HPDE6-E6E7 (cell line): ENCODE measurements around the gene CDC42SE2.
"Not testable (repeated sequence)": the region's sequence is repeated elsewhere in the genome, so short reads cannot be mapped to it uniquely, and the experiment has no call there.

Experiments
- DNase-seq: peaks from one replicate; pipeline ENCODE4 v3.0.0; 2011; ENCODE audit warnings: missing footprints; ENCODE audit errors: extremely low spot score

Gene CDC42SE2

GRCh38 chr5:131318455-131318854 lies 54.6 kb downstream of the CDC42SE2 start:
- DNase-seq: no peak

GRCh38 chr5:131321066-131321465 lies 57.2 kb downstream of the CDC42SE2 start:
- DNase-seq: no peak

- DNase-seq: no peak
Observed at GRCh38 chr5:131322926-131323325, 59.1 kb downstream of the CDC42SE2 start.

DNA sequence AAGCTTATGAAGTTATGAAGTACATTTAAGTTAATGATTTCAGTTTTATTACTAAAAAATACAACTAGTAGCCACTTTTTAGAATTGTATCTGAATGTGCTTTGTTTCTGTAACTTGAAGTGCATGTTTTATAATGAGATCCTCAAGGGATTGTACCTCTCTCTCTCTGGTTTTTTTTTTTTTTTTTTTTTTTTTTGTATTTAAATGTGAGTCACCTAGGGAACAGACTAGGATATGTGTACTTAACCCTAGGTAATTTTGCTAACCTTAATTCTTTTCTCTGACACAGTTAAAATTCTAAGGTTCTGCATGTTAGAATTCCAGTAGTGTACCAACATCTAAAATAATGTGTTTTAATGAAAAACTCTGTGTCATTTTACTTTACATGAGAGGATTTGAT lies 59.5 kb downstream of the CDC42SE2 start:
- DNase-seq: peak; percentile 20

DNA sequence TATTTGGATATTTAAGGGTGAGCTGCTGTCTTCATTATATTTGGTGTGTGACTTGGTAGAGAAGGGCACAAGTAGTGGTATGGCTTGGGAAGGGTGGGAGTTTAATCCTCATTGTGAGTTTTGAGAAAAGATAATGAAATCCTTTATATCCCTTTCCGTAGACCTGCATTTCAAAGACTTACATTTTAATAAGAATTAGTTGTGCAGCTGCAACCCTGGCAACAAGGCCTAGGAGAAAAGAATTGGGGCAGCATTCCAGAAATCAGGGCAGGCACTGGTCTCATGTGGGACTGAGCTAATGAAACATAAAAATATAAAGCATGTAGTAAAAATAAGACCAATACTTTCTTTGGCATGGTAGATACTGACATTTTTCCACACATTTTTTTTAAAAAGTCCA lies 60.5 kb downstream of the CDC42SE2 start:
- no peak for DNase-seq

DNA sequence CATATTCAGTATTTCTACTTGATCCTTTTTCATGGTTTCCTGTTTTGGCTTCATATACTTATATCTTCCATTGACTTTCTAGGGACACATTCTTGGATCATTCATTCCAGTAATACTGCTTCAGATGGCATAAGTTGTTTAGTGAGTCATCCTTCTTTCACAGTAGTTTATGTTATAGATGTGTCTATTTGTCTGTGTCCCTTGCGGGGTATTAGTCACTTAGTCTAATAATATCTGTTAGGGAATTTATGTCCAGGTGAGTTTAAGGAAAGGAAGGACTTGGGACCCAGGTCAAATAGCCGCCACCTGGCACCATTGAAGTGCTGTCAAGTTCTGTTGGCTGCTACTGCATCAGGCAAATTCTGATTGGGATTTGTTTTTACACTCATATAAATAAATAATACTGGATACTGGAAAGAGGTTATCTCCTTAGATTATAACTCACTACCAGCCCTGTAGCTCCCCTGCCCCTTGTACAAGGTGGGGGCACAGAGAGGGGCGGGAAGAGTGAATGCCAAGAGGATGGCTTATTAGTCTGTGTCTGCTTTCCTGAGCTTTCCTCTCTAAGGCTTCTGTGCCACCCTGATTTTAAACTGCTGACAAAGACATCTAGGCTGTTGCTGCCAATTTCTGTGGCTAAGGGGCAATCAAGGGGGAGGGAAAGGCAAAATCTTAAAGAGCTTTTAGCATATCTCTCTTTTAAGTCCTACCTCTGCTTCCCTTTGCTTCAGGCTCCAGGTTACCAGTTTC lies 64.9 kb downstream of the CDC42SE2 start:
- DNase-seq: peak; percentile 62

GRCh38 chr5:131329286-131329560 lies 65.4 kb downstream of the CDC42SE2 start:
- DNase-seq: no peak

- no peak for DNase-seq
Observed at GRCh38 chr5:131330031-131330430, 66.2 kb downstream of the CDC42SE2 start.

DNA sequence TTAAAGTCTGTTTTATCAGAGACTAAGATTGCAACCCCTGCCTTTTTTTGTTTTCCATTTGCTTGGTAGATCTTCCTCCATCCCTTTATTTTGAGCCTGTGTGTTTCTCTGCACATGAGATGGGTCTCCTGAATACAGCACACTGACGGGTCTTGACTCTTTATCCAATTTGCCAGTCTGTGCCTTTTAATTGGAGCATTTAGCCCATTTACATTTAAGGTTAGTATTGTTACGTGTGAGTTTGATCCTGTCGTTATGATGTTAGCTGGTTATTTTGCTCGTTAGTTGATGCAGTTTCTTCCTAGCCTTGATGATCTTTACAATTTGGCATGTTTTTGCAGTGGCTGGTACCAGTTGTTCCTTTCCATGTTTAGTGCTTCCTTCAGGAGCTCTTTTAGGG lies 71.9 kb downstream of the CDC42SE2 start:
- DNase-seq: not testable (repeated sequence)

DNA sequence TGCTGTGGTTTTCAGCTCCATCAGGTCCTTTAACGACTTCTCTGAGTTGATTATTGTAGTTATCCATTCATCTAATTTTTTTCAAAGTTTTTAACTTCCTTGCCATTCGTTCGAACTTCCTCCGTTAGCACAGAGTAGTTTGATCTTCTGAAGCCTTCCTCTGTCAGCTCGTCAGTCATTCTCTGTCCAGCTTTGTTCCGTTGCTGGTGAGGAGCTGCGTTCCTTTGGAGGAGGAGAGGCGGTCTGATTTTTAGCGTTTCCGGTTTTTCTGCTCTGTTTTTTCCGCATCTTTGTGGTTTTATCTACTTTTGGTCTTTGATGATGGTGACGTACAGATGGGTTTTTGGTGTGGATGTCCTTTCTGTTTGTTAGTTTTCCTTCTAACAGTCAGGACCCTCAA lies 72.9 kb downstream of the CDC42SE2 start:
- not testable (repeated sequence) for DNase-seq

DNA sequence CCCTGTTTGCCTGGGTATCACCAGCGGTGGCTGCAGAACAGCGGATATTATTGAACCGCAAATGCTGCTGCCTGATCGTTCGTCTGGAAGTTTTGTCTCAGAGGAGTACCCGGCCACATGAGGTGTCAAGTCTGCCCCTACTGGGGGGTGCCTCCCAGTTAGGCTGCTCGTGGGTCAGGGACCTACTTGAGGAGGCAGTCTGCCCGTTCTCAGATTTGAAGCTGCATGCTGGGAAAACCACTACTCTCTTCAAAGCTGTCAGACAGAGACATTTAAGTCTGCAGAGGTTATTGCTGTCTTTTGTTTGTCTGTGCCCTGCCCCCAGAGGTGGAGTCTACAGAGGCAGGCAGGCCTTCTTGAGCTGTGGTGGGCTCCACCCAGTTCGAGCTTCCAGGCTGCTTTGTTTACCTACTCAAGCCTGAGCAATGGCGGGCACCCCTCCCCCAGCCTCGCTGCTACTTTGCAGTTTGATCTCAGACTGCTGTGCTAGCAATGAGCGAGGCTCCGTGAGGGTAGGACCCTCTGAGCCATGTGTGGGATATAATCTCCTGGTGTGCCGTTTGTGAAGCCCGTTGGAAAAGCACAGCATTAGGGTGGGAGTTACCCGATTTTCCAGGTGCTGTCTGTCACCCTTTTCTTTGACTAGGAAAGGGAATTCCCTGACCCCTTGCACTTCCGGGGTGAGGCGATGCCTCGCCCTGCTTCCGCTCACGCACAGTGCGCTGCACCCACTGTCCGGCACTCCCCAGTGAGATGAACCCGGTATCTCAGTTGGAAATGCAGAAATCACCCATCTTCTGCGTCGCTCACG lies 73.6 kb downstream of the CDC42SE2 start:
- not testable (repeated sequence) for DNase-seq

DNA sequence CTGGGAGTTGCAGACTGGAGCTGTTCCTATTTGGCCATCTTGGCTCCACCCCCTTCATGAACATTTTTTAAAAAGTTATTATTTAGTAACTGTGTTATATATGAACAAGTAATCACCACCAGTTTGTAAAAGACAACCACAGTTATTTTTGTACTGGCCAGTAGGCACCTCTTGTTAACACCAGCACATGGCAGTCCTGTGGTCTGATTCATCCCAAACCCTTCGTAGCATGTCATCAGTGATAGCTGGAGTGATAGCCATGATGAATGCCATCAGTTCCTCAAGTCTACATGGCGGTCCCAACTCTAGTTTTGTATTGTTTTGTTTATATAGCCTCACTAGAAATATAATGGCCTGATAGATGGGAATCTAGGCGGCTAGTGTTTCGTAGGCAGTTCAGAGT lies 74.2 kb downstream of the CDC42SE2 start:
- no peak for DNase-seq

GRCh38 chr5:131344288-131344687 lies 80.4 kb downstream of the CDC42SE2 start:
- DNase-seq: not testable (repeated sequence)

DNA sequence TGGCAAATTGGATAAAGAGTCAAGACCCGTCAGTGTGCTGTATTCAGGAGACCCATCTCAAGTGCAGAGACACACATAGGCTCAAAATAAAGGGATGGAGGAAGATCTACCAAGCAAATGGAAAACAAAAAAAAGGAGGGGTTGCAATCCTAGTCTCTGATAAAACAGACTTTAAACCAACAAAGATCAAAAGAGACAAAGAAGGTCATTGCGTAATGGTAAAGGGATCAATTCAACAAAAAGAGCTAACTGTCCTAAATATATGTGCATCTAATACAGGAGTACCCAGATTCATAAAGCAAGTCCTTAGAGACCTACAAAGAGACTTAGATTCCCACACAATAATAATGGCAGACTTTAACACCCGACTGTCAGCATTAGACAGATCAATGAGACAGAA lies 82.4 kb downstream of the CDC42SE2 start:
- not testable (repeated sequence) for DNase-seq

DNA sequence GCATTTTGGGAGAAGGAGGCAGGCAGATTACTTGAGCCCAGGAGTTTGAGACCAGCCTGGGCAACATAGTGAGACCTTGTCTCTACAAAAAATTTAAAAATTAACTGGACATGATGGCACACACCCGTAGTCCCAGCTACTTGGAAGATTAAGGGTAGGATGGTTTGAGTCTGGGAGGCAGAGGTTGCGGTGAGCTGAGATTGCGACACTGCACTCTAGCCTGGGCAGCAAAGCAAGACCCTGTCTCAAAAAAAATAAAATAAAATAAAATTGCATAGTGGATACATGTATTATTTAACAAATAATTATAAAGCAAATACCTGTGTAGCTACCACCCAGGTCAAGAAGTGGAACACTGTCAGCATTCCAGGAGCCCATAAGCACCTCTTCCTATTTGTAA lies 90.1 kb downstream of the CDC42SE2 start:
- DNase-seq: no peak

DNA sequence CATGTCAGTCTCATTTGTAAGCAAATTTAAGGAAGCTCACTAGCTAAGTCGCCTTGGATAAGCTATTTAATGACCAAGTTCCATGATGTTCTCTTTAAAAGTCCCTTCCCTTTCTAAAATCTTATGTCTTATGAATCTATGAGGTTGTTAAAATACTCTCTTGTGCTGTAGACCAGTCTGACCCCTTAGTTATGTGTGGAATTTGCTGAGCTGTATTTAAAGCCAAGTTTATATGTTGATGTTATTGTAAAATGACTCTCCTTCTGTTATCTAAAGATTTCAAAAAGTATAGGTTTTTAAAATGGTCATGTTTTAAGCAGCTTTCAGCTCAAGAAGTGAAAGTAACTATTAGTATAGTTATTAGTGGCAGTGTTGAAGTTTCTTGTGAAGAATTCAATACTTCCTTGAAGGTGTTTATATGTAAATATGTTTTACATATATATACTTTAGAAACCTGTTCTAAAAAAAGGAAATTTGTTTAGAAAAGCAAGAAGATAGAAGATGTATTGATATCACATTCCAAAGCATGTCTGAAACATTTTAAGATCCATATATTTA lies 92.2 kb downstream of the CDC42SE2 start:
- no peak for DNase-seq

DNA sequence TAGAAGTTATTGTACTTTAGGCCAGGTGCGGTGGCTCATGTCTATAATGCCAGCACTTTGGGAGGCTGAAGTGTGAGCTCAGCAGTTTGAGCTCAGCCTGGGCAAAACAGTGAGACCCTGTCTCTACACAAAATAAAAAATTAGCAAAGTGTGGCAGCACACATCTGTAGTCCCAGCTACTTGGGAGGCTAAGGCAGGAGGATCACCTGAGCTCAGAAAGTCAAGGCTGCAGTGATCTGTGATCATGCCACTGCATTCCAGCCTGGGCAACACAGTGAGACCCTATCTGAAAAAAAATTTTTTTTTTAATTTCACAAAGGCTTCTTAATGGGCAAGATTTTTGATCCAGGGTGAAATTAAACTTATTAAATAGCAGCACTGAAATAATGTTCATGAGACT lies 92.8 kb downstream of the CDC42SE2 start:
- DNase-seq: no peak

DNA sequence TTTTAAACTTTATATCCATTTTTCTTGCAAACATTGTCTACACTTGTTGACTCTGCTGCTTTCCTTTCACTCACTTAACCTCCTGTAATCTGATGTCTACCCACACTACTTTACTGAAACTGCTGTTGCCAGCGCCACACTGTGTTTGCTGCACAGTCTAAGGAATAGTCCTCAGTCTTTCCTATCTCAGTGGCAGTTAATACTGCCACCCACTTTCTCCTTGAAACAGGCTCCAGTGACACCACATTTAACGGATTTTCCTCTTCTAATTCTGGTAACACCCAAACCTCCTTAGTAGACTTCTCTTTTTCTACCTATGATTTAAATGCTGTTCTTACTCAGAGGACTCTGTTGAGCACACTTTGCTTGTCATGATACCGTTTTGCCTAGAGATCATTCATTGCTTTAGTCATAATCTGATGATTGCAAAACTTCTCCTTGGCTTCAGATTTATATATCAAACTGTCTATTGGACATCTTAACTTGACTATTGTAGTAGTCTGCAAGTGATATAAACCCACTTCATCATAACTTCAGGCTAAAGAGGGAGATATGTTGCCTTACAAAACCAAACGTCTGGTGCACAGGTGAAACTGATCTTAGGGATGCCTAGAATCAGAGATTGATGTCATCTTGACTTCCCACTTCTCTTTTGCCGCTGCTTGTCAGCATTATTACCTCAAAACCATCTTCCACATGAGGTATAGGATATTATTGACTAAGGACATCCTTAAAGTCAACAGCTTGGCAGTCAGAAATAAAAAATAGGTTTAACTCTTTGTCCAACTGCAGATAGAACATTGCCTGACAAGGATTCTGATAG lies 94.1 kb downstream of the CDC42SE2 start:
- DNase-seq: no peak

- DNase-seq: no peak
Observed at GRCh38 chr5:131361677-131362315, 97.9 kb downstream of the CDC42SE2 start.

GRCh38 chr5:131363811-131364506 lies 100.1 kb downstream of the CDC42SE2 start:
- no peak for DNase-seq

- DNase-seq: no peak
Observed at GRCh38 chr5:131364507-131365050, 100.7 kb downstream of the CDC42SE2 start.
